Naive B cell (primary cell): ENCODE results near the gene TMEM233. TPM values are rescaled to one million over a fixed set of nuclear protein-coding genes. Genes with fewer than 3 reads are reported as not detected.

Experiments
- ATAC-seq, 2 donors: fragments of 150-1000 bp; cut with Tn5 transposase; 2 replicates each; pipeline ENCODE4 v1.10.0; 2021; ENCODE audit warnings: low read depth in 2 of 2, mild to moderate bottlenecking in 2 of 2, moderate library complexity in 2 of 2
- DNase-seq: peaks from one replicate; pipeline ENCODE4 v3.0.0; 2022
- H3K27ac Mint-ChIP-seq, 6 donors: one replicate each; pipeline ENCODE4 v1.8.0; 2020 to 2022; ENCODE audit warnings: mild to moderate bottlenecking in 6 of 6, mixed read lengths in 6 of 6, moderate library complexity in 5 of 6, inconsistent platforms in 2 of 6
- H3K27me3 Mint-ChIP-seq, 3 donors: one replicate each; pipeline ENCODE4 v1.8.0; 2021 to 2022; ENCODE audit warnings: mixed read lengths in 3 of 3, mild to moderate bottlenecking in 1 of 3
- H3K36me3 Mint-ChIP-seq, 2 donors: one replicate each; pipeline ENCODE4 v1.8.0; 2020 to 2022; ENCODE audit warnings: mixed read lengths in 2 of 2, inconsistent platforms in 1 of 2, mild to moderate bottlenecking in 1 of 2
- H3K4me1 Mint-ChIP-seq, 3 donors: one replicate each; pipeline ENCODE4 v1.8.0; 2020 to 2022; ENCODE audit warnings: mixed read lengths in 3 of 3, inconsistent platforms in 1 of 3, mild to moderate bottlenecking in 1 of 3, moderate library complexity in 1 of 3
- H3K4me3 Mint-ChIP-seq, 8 donors: one replicate each; pipeline ENCODE4 v1.8.0; 2020 to 2022; ENCODE audit warnings: mild to moderate bottlenecking in 8 of 8, mixed read lengths in 8 of 8, moderate library complexity in 8 of 8, inconsistent platforms in 2 of 8
- H3K9me3 Mint-ChIP-seq, 7 donors: one replicate each; pipeline ENCODE4 v1.8.0; 2020 to 2022; ENCODE audit warnings: mixed read lengths in 7 of 7, mild to moderate bottlenecking in 5 of 7, inconsistent platforms in 2 of 7, moderate library complexity in 1 of 7
- polyA plus RNA-seq, 6 donors: library from polyadenylated mRNA; unstranded; fragments of 300-500 nt; fragmentation: Illumina TruSeq; gene quantifications; one replicate each; pipeline ENCODE4 v1.2.3, GENCODE V29; 2021; ENCODE audit warnings: low read depth in 6 of 6

The TMEM233 gene
- polyA plus RNA-seq, 6 donors from 2014 or later = 0.46 TPM; not detected in 5

DNA sequence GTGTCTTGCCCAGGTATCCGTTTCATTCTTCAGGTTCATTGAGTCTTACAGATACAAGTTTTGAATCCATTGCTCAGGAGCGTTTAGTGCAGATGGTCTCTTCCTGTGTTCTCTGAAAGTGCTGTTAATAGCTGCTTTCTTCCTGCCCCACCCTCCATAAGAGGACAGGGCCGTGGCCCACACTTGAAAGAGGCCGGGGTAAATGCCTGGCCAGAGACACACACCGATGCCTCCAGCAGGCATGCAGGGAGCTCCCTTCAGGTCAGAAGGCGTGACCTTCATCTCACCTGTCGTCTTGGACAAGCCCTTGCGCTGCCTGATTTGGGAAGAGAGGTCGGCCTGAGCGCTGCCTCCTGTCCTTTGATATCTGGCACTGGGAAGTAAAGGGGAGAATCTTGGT, 85.9 kb downstream of the TMEM233 start:
- H3K27me3 Mint-ChIP-seq = no peaks in the 10 kb centered on the region
- peak overlapping the region in 3 of 6 donors; percentile 39 to 73 (median 56) for H3K27ac Mint-ChIP-seq
- peaks cover 10 to 29% (median 23%) of the 10 kb centered on the region in 3 donors for H3K4me1 Mint-ChIP-seq
- H3K4me3 Mint-ChIP-seq = no peak overlapping the region
- no peak for ATAC-seq
- peaks cover 19 to 28% of the 10 kb centered on the region in 2 donors for H3K36me3 Mint-ChIP-seq
- no peaks in the 10 kb centered on the region for H3K9me3 Mint-ChIP-seq
- no peak for DNase-seq

DNA sequence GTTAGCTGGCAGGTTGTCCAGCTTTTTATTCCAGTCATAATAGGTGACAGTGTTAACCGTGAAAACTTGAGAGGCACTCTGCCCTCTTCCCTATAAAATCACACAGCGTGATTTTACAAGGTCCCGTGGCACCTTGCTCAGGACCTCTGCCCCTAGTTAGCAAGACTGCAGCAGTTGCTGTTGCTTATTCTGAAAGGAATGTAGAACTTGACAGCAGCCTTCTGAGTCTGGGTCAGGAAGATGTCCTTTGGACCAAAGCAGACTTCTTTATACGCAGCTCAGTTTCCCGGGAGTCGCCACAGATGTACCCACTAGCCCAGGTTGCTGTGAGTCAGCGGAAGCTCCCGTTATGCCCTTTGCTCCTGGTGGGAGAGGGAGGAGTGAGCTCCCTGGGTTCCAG, 87.5 kb downstream of the TMEM233 start:
- peaks cover 16 to 19% of the 10 kb centered on the region in 2 donors for H3K36me3 Mint-ChIP-seq
- DNase-seq (no peak), ATAC-seq (no peak)
- no peaks in the 10 kb centered on the region for H3K9me3 Mint-ChIP-seq
- peak overlapping the region in 3 of 6 donors; percentile 24 to 93 (median 69) for H3K27ac Mint-ChIP-seq
- H3K27me3 Mint-ChIP-seq = no peaks in the 10 kb centered on the region
- H3K4me1 Mint-ChIP-seq = peaks cover 10 to 37% (median 30%) of the 10 kb centered on the region in 3 donors
- H3K4me3 Mint-ChIP-seq = peak overlapping the region in 4 of 8 donors; percentile 20 to 78 (median 70)

DNA sequence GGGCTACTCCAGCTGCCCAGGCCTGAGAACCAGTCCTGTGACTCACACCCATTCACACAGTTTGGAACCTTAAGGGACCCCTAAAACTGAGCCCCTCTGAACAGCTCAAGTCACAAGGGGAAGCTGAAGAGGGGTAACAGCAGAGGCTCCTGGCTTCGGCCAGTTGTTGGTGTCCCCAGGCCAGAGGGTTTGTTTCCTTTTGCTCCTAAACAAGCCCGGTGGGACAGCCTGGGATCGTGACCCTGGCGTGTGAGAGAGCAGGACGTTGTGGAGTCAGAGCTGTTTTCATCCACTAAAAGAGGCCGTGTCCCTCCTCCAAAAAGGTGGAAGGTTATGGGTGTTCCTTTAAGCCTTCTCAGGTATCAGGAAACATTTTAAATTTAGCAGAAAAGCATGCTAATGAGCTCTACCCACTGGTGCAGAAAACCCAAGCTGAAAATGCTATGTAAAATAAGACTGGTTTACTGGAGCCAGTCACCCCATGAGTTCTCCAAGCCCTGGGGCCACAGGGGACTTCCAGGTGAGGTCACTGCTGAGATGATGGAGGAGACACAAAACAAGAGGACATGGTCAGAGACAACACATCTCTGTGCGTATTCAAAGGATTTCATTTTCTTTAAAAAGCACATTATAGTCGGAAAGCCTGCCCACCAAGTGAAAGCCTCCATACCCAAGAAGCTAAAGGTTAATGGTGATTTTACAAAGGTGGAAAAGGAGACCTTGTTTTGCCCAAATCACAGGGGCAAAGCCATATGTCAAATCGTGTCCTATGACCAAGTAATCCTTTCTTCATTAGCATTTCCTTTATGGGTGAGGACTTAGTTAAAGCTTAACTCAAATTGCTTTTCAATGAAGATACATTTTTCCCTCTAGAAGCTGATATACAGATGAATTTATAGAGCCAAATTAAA, 88.4 kb downstream of the TMEM233 start:
- ATAC-seq = peak; percentile 40 to 63

DNA sequence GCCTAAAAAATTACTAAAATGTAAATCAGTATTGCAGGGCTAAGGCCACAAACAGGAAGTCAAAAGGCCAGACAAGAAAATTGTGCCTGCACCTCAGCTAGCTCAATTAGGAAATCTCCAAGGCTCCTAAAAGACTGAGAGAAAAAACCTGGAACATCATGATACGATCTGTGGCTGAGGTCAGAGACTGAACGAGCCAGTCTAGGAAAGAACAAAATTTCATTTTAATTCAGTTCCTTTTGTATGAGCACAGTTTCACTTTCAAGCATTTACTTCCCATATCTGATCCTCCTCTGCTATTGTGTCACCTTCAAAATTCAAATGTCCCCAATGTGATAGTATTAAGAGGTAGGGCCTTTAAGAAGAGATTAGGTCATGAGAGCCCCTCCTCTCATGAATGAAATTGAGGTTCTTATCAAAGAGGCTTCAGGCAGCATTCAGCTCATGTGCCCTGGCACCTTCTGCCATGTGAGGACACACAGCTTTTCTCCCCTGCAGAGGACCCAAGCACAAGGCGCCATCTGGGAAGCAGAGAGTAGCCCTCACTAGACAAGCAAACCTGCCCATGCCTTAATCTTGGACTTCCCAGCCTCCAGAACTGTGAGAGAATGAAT, 89.2 kb downstream of the TMEM233 start:
- Mint-ChIP-seq H3K36me3 (peaks cover 8 to 15% of the 10 kb centered on the region in 2 donors), H3K27ac (peak overlapping the region; percentile 93 to 98 (median 96)), H3K27me3 (no peaks in the 10 kb centered on the region), H3K9me3 (no peaks in the 10 kb centered on the region), H3K4me1 (peaks cover 17 to 40% (median 30%) of the 10 kb centered on the region in 3 donors), H3K4me3 (peak overlapping the region; percentile 56 to 78 (median 70))
- ATAC-seq = peak; percentile 91 to 92
- DNase-seq = peak; percentile 37

More for the DNA sequence above, 88.4 kb downstream of the TMEM233 start:
- peaks cover 10 to 15% of the 10 kb centered on the region in 2 donors for H3K36me3 Mint-ChIP-seq
- DNase-seq = no peak
- peak overlapping the region; percentile 57 to 82 (median 75) for H3K4me3 Mint-ChIP-seq
- H3K4me1 Mint-ChIP-seq = peaks cover 13 to 40% (median 30%) of the 10 kb centered on the region in 3 donors
- H3K27ac Mint-ChIP-seq = peak overlapping the region; percentile 93 to 98 (median 96)
- no peaks in the 10 kb centered on the region for H3K9me3 Mint-ChIP-seq
- H3K27me3 Mint-ChIP-seq = no peaks in the 10 kb centered on the region

DNA sequence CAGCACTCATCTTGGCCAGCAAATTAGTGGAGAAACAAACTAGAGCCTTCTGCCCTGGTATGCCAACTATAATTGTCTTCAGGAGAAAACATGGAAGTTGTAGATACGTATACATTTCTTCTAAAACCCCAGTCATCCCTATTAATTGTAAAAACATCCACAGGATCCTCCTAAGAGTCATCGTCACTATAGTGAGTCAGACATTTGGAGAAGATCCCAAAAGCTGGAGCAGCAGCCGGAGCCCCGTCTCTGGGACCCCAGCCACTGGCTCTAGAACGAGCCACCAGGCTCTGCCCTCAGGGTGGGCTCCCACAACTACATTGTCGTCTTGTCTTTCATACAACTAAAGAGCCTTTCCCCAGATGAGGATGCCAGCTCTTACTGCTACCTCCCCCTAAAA, 89.8 kb downstream of the TMEM233 start:
- H3K27me3 Mint-ChIP-seq = no peaks in the 10 kb centered on the region
- peak overlapping the region in 2 of 6 donors; percentile 78 to 97 for H3K27ac Mint-ChIP-seq
- ATAC-seq (no peak), DNase-seq (no peak)
- H3K4me3 Mint-ChIP-seq = peak overlapping the region in 1 of 8 donors; percentile 29
- peaks cover 17 to 40% (median 30%) of the 10 kb centered on the region in 3 donors for H3K4me1 Mint-ChIP-seq
- H3K36me3 Mint-ChIP-seq = peaks cover 4 to 14% of the 10 kb centered on the region in 2 donors
- H3K9me3 Mint-ChIP-seq = no peaks in the 10 kb centered on the region

DNA sequence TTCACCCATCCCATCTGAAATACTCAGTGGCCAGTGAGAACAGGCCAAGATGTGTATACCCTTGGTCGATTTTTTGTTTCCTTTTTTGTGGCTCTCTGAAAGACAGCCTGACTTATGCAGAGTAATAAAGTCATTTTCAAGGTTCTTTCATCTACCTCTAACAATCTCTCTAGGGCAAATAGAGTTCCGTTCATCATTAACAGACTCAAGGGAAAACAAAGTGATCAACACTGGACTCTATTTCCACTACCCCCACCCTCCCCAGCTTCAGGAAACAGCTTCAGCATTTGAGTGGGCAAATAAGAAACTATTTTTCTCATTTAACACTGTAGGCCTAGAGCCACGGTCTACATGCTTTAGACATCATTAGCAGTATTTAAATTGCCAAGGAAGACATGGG, 90.2 kb downstream of the TMEM233 start:
- peaks cover 0 to 11% of the 10 kb centered on the region in 2 donors for H3K36me3 Mint-ChIP-seq
- ATAC-seq (no peak), DNase-seq (no peak)
- peaks cover 17 to 40% (median 30%) of the 10 kb centered on the region in 3 donors for H3K4me1 Mint-ChIP-seq
- H3K27me3 Mint-ChIP-seq = no peaks in the 10 kb centered on the region
- H3K27ac Mint-ChIP-seq = peak overlapping the region in 2 of 6 donors; percentile 78 to 79
- peak overlapping the region in 1 of 8 donors; percentile 29 for H3K4me3 Mint-ChIP-seq
- no peaks in the 10 kb centered on the region for H3K9me3 Mint-ChIP-seq

DNA sequence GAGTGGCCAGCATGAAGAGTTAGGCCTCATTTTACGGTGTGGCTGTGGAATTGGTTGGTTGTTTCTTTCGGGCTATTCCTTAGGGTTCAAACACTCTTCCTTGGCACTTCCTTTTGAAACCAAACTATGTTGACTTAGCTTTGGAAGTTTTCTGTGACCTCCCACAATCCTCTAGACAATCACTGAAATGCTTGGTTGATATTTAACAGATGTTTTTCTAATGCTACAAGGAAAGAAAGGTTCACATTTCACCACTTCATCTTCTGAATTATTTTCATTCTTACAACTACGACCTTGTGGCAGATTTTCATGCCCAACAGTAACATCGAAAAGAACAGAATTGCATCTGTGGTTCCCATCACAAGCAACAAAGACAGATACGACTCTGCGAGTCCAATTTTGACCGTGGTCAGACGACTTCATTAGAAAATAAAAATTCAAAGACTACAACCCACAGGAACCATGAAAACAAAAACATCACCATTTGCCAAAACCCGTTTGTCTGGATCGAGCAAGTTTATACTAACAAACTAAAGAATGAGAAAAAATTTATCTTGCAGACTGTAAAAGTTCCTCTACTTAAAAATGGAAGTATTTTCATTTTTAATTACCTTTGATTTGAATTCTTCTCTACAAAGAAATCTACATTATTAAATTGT, 91.3 kb downstream of the TMEM233 start:
- no peaks in the 10 kb centered on the region for H3K27me3 Mint-ChIP-seq
- H3K27ac Mint-ChIP-seq = no peak overlapping the region
- no peak overlapping the region for H3K4me3 Mint-ChIP-seq
- ATAC-seq = no peak
- no peaks in the 10 kb centered on the region for H3K9me3 Mint-ChIP-seq
- no peak for DNase-seq
- H3K4me1 Mint-ChIP-seq = peaks cover 17 to 40% (median 30%) of the 10 kb centered on the region in 3 donors
- peaks cover 0 to 4% of the 10 kb centered on the region in 2 donors for H3K36me3 Mint-ChIP-seq

DNA sequence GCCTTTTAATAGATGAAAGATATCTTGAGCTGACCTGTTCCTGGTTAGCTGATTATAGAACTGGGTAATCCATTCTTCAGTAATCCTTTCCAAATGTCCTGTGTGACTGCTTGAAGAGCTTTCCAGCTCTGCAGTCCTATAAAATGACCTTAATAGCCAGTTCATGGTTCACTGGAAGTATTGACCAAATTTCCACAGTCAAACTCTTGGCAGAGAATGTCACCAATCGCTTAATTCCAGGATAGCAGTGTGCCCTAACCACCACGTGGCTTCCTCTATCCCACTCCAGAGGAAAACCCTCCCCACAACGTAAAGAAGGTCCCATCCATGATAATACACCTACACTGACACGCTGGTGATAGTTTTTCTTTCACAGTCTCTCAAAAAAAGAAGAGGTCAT, 91.8 kb downstream of the TMEM233 start:
- Mint-ChIP-seq H3K4me1 (peaks cover 17 to 40% (median 30%) of the 10 kb centered on the region in 3 donors), H3K9me3 (no peaks in the 10 kb centered on the region), H3K27ac (peak overlapping the region in 3 of 6 donors; percentile 9 to 41 (median 17)), H3K4me3 (peak overlapping the region in 1 of 8 donors; percentile 4), H3K36me3 (no peaks in the 10 kb centered on the region), H3K27me3 (no peaks in the 10 kb centered on the region)
- DNase-seq (no peak), ATAC-seq (no peak)

DNA sequence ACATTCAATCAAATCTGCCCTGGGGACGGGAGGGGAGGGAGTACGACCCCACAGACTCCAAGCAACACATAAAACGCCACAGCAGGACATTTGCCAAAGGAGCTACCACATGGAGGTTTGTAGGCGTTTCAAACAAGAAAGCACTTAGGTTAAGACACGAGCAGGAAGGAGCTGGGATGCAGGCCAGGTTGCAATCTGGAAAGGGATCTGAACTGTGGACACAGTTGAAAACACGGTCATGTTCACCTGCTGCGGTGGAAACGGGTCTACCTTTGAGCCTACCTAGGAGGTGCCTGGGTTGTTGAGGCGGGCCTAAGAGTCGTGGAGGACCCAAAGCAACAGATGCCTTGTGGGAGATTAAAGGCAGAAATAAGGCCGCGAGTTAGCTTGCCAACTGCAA, 92.8 kb downstream of the TMEM233 start:
- DNase-seq = no peak
- Mint-ChIP-seq H3K4me1 (peaks cover 17 to 37% (median 29%) of the 10 kb centered on the region in 3 donors), H3K4me3 (no peak overlapping the region), H3K27me3 (no peaks in the 10 kb centered on the region), H3K9me3 (no peaks in the 10 kb centered on the region), H3K27ac (peak overlapping the region in 1 of 6 donors; percentile 17), H3K36me3 (no peaks in the 10 kb centered on the region)
- ATAC-seq = no peak

DNA sequence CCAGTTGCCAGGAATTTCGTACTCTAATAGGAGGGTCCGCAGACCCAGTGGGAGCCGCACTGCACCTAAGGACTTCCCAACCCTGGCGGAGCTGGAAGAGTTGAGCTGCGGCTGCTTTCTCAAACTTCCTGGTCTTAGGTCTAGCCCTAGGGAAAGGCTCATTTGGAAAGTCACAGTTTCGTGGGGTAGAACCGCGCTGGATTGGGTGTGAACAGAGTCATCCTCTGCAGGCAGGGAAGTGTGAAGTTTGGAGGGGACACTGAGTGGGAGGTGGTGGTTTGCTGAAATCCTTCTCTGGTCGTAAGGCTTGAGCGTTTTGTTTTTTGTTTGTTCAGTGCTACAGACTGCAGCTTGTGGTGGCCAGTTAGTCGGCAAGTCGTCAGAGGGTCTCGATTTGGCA, 93.2 kb downstream of the TMEM233 start:
- ATAC-seq (no peak), DNase-seq (no peak)
- no peaks in the 10 kb centered on the region for H3K27me3 Mint-ChIP-seq
- H3K4me3 Mint-ChIP-seq = no peak overlapping the region
- H3K36me3 Mint-ChIP-seq = no peaks in the 10 kb centered on the region
- no peak overlapping the region for H3K27ac Mint-ChIP-seq
- peaks cover 17 to 33% (median 25%) of the 10 kb centered on the region in 3 donors for H3K4me1 Mint-ChIP-seq
- H3K9me3 Mint-ChIP-seq = no peaks in the 10 kb centered on the region

DNA sequence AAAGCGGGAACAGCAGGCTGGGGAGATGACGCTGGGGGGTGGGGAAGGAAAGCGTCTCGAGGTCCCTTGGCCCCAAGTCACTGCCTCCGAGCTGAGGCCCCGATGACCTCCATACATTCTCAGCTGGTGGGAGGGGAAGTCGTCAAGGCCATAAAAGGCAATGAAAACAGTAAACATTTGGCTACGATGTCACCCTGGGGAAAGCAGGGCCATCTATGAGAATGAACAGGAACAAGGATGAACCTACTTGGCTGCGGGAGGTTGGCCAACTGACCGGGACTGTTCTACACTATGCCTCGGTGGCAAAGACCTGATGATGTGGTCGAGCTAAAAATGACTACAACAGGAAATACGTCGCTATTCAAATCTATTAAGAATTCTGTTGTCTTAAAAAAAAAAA, 93.8 kb downstream of the TMEM233 start:
- Mint-ChIP-seq H3K27ac (no peak overlapping the region), H3K36me3 (no peaks in the 10 kb centered on the region), H3K4me1 (peaks cover 13 to 26% (median 20%) of the 10 kb centered on the region in 3 donors), H3K27me3 (no peaks in the 10 kb centered on the region), H3K9me3 (no peaks in the 10 kb centered on the region), H3K4me3 (no peak overlapping the region)
- ATAC-seq (no peak), DNase-seq (no peak)

DNA sequence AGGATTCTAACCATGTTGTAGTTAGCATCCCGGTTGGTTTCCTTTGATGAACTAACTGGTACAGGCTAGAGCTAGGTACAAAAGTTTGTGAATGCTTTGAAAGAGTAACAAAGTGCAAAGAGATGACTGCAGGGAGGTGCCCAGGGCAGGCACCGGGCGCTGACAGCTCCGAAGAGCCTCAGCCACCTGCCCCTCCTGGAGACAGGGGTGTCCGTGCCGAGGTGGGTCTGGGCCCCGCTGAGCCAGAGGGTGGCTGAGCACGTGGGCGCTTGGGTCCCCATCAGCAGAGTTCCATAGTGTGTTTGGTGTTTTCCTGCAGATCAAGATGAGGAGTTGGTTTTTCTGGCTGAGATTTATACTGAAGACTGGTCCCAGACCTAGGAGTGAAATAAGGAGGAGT, 94.3 kb downstream of the TMEM233 start:
- DNase-seq (no peak), ATAC-seq (no peak)
- Mint-ChIP-seq H3K36me3 (no peaks in the 10 kb centered on the region), H3K9me3 (no peaks in the 10 kb centered on the region), H3K27me3 (no peaks in the 10 kb centered on the region), H3K4me3 (no peak overlapping the region), H3K27ac (no peak overlapping the region), H3K4me1 (peaks cover 10 to 22% (median 16%) of the 10 kb centered on the region in 3 donors)

DNA sequence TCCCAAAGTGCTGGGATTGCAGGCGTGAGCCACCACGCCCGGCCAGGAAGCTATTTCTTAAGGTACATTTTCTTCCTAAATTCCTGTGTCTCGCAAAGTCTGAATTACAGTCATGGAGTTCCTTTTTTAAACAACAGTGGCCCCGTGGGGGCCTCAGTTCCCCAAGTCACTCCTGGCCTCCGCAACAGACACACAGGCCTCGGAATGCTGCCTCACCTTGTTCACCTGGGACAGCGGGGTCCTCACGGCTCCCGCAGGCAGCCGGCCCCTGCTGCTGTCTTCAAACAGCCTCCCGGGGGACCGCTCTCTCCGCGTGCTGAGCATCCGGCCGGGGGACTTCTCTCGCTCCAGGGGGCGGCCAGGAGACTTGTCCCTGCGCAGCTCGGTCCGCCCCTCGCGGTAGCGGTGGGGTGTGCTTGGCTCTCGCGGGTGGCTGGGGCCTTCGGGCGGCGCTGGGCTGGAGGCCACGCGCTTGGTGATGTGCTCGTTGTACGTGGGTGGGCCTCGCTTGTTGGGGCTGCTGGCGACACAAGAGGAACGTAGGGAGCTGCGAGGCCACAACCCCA, 96.4 kb downstream of the TMEM233 start:
- Mint-ChIP-seq H3K36me3 (no peaks in the 10 kb centered on the region), H3K4me3 (no peak overlapping the region), H3K9me3 (no peaks in the 10 kb centered on the region), H3K27me3 (no peaks in the 10 kb centered on the region), H3K27ac (no peak overlapping the region), H3K4me1 (peaks cover 7 to 12% (median 8%) of the 10 kb centered on the region in 3 donors)
- DNase-seq = no peak
- no peak for ATAC-seq
